Activated CD4-positive, alpha-beta T cell treated with anti-CD3 and anti-CD28 coated beads, Interleukin-2, amount 10 ng/mL, durations not matched to agents 24 days and 14 days (primary cell): Measurements from ENCODE around the gene DDX56. TPM values are rescaled to one million over a fixed set of nuclear protein-coding genes. Genes with fewer than 3 reads are reported as not detected.
A peak's percentile ranks its signal among the peaks of the same experiment; 100 is the strongest.
"Not testable (repeated sequence)": the region's sequence is repeated elsewhere in the genome, so short reads cannot be mapped to it uniquely, and the experiment has no call there.

Experiments
- DNase-seq: peaks from one replicate; pipeline ENCODE4 v3.0.0; 2022
- H3K27ac Mint-ChIP-seq: one replicate; pipeline ENCODE4 v1.8.0; 2022; ENCODE audit warnings: mild to moderate bottlenecking, mixed read lengths
- H3K27me3 Mint-ChIP-seq: one replicate; pipeline ENCODE4 v1.8.0; 2022; ENCODE audit warnings: mixed read lengths
- H3K36me3 Mint-ChIP-seq: one replicate; pipeline ENCODE4 v1.8.0; 2022; ENCODE audit warnings: low read depth, mild to moderate bottlenecking, mixed read lengths
- H3K4me1 Mint-ChIP-seq: one replicate; pipeline ENCODE4 v1.8.0; 2021; ENCODE audit warnings: mixed read lengths
- H3K4me3 Mint-ChIP-seq: one replicate; pipeline ENCODE4 v1.8.0; 2022; ENCODE audit warnings: mild to moderate bottlenecking, moderate library complexity, mixed read lengths
- H3K9me3 Mint-ChIP-seq: one replicate; pipeline ENCODE4 v1.8.0; 2021; ENCODE audit warnings: mixed read lengths
- intact Hi-C: fragments of 100-400 bp; cut with micrococcal nuclease; formaldehyde crosslinking; loops from one replicate; pipeline ENCODE4 v1.15.1; 2023
- total RNA-seq: library from RNA; stranded (reverse); gene quantifications from 2 replicates; pipeline ENCODE4 v1.2.3, GENCODE V29; 2022

The DDX56 gene
- total RNA-seq, 1 donor from 2014 or later: 172 TPM

GRCh38 chr7:44564606-44565005 lies 9.1 kb downstream of the DDX56 start:
- H3K4me3 Mint-ChIP-seq: no peak overlapping the region
- H3K27ac Mint-ChIP-seq: no peak overlapping the region
- no peaks in the 10 kb centered on the region for H3K27me3 Mint-ChIP-seq
- H3K4me1 Mint-ChIP-seq: no peaks in the 10 kb centered on the region
- intact Hi-C loops: loop anchor here (2.0 kb wide), 2 partner anchors 216 to 324 kb away; no protein-coding TSS in a partner anchor
- H3K36me3 Mint-ChIP-seq: peaks cover 49% of the 10 kb centered on the region
- H3K9me3 Mint-ChIP-seq: no peaks in the 10 kb centered on the region
- DNase-seq: no peak

- Mint-ChIP-seq H3K36me3 (peaks cover 37% of the 10 kb centered on the region), H3K27ac (no peak overlapping the region)
Measured at GRCh38 chr7:44563171-44563679, 10.5 kb downstream of the DDX56 start.

GRCh38 chr7:44562622-44562962 lies 11.1 kb downstream of the DDX56 start:
- H3K27ac Mint-ChIP-seq, H3K27me3 Mint-ChIP-seq, intact Hi-C loops, DNase-seq, H3K4me3 Mint-ChIP-seq, H3K4me1 Mint-ChIP-seq, H3K9me3 Mint-ChIP-seq: not testable (repeated sequence)
- H3K36me3 Mint-ChIP-seq: peaks cover 32% of the 10 kb centered on the region

More at GRCh38 chr7:44563171-44563679, 10.5 kb downstream of the DDX56 start:
- no peak overlapping the region for H3K4me3 Mint-ChIP-seq
- no peaks in the 10 kb centered on the region for H3K4me1 Mint-ChIP-seq
- H3K9me3 Mint-ChIP-seq: no peaks in the 10 kb centered on the region
- no peaks in the 10 kb centered on the region for H3K27me3 Mint-ChIP-seq
- intact Hi-C loops: no loop called here
- no peak for DNase-seq

GRCh38 chr7:44561962-44562621 lies 11.6 kb downstream of the DDX56 start:
- no peaks in the 10 kb centered on the region for H3K4me1 Mint-ChIP-seq
- no peak for DNase-seq
- H3K27ac Mint-ChIP-seq: no peak overlapping the region
- H3K36me3 Mint-ChIP-seq: peaks cover 27% of the 10 kb centered on the region
- intact Hi-C loops: no loop called here
- H3K9me3 Mint-ChIP-seq: no peaks in the 10 kb centered on the region
- H3K4me3 Mint-ChIP-seq: no peak overlapping the region
- H3K27me3 Mint-ChIP-seq: peaks cover 2% of the 10 kb centered on the region

GRCh38 chr7:44561481-44561880 lies 12.2 kb downstream of the DDX56 start:
- peaks cover 3% of the 10 kb centered on the region for H3K27me3 Mint-ChIP-seq
- H3K9me3 Mint-ChIP-seq: no peaks in the 10 kb centered on the region
- peaks cover 23% of the 10 kb centered on the region for H3K36me3 Mint-ChIP-seq
- intact Hi-C loops: no loop called here
- no peaks in the 10 kb centered on the region for H3K4me1 Mint-ChIP-seq
- no peak overlapping the region for H3K4me3 Mint-ChIP-seq
- no peak for DNase-seq
- H3K27ac Mint-ChIP-seq: no peak overlapping the region

- no peaks in the 10 kb centered on the region for H3K9me3 Mint-ChIP-seq
- intact Hi-C loops: no loop called here
- peaks cover 10% of the 10 kb centered on the region for H3K27me3 Mint-ChIP-seq
- H3K4me3 Mint-ChIP-seq: no peak overlapping the region
- H3K36me3 Mint-ChIP-seq: peaks cover 9% of the 10 kb centered on the region
- H3K4me1 Mint-ChIP-seq: no peaks in the 10 kb centered on the region
- DNase-seq: no peak
- no peak overlapping the region for H3K27ac Mint-ChIP-seq
Measured at GRCh38 chr7:44559485-44559884, 14.2 kb downstream of the DDX56 start.

- DNase-seq: no peak
- Mint-ChIP-seq H3K4me3 (no peak overlapping the region), H3K27ac (no peak overlapping the region), H3K27me3 (peaks cover 13% of the 10 kb centered on the region), H3K36me3 (no peaks in the 10 kb centered on the region), H3K4me1 (no peaks in the 10 kb centered on the region), H3K9me3 (no peaks in the 10 kb centered on the region)
- intact Hi-C loops: no loop called here
Measured at GRCh38 chr7:44557485-44557884, 16.2 kb downstream of the DDX56 start.

- no peak for DNase-seq
- Mint-ChIP-seq H3K27ac (no peak overlapping the region), H3K36me3 (no peaks in the 10 kb centered on the region), H3K4me1 (no peaks in the 10 kb centered on the region), H3K9me3 (no peaks in the 10 kb centered on the region), H3K27me3 (peaks cover 17% of the 10 kb centered on the region), H3K4me3 (no peak overlapping the region)
- intact Hi-C loops: no loop called here
Measured at GRCh38 chr7:44555350-44555749, 18.4 kb downstream of the DDX56 start.

GRCh38 chr7:44552473-44553005 lies 21.2 kb downstream of the DDX56 start:
- H3K27ac Mint-ChIP-seq, DNase-seq, H3K9me3 Mint-ChIP-seq, intact Hi-C loops, H3K4me1 Mint-ChIP-seq, H3K36me3 Mint-ChIP-seq, H3K4me3 Mint-ChIP-seq: not testable (repeated sequence)
- peaks cover 35% of the 10 kb centered on the region for H3K27me3 Mint-ChIP-seq

- DNase-seq: no peak
- Mint-ChIP-seq H3K4me1 (peaks cover 10% of the 10 kb centered on the region), H3K36me3 (no peaks in the 10 kb centered on the region), H3K4me3 (no peak overlapping the region), H3K27ac (no peak overlapping the region), H3K27me3 (peaks cover 29% of the 10 kb centered on the region), H3K9me3 (no peaks in the 10 kb centered on the region)
- intact Hi-C loops: no loop called here
Measured at GRCh38 chr7:44549457-44549856, 24.3 kb downstream of the DDX56 start.

GRCh38 chr7:44548893-44549292 lies 24.8 kb downstream of the DDX56 start:
- intact Hi-C loops: no loop called here
- no peak overlapping the region for H3K27ac Mint-ChIP-seq
- peaks cover 10% of the 10 kb centered on the region for H3K4me1 Mint-ChIP-seq
- H3K9me3 Mint-ChIP-seq: no peaks in the 10 kb centered on the region
- DNase-seq: no peak
- H3K4me3 Mint-ChIP-seq: no peak overlapping the region
- peaks cover 29% of the 10 kb centered on the region for H3K27me3 Mint-ChIP-seq
- H3K36me3 Mint-ChIP-seq: no peaks in the 10 kb centered on the region

- Mint-ChIP-seq H3K4me3 (no peak overlapping the region), H3K9me3 (no peaks in the 10 kb centered on the region), H3K4me1 (peaks cover 10% of the 10 kb centered on the region), H3K27ac (peak overlapping the region; percentile 46), H3K36me3 (no peaks in the 10 kb centered on the region), H3K27me3 (peaks cover 26% of the 10 kb centered on the region)
- intact Hi-C loops: no loop called here
- DNase-seq: no peak
Measured at GRCh38 chr7:44547536-44548231, 26.0 kb downstream of the DDX56 start.

GRCh38 chr7:44541876-44542610 lies 31.7 kb downstream of the DDX56 start:
- H3K27me3 Mint-ChIP-seq: peaks cover 3% of the 10 kb centered on the region
- no peak for DNase-seq
- H3K4me1 Mint-ChIP-seq: peaks cover 3% of the 10 kb centered on the region
- no peak overlapping the region for H3K4me3 Mint-ChIP-seq
- no peaks in the 10 kb centered on the region for H3K9me3 Mint-ChIP-seq
- H3K27ac Mint-ChIP-seq: no peak overlapping the region
- intact Hi-C loops: no loop called here
- no peaks in the 10 kb centered on the region for H3K36me3 Mint-ChIP-seq
